ENCODE measurements around the gene AP1AR. TPM values are rescaled to one million over a fixed set of nuclear protein-coding genes. Genes with fewer than 3 reads are reported as not detected.

AP1AR gene
- total and polyA plus RNA-seq, 2 of the 8 experiments (the other 6 are each of a cell fraction or from before 2014, with no cell fraction given) = 5.3 to 27.7 TPM

DNA sequence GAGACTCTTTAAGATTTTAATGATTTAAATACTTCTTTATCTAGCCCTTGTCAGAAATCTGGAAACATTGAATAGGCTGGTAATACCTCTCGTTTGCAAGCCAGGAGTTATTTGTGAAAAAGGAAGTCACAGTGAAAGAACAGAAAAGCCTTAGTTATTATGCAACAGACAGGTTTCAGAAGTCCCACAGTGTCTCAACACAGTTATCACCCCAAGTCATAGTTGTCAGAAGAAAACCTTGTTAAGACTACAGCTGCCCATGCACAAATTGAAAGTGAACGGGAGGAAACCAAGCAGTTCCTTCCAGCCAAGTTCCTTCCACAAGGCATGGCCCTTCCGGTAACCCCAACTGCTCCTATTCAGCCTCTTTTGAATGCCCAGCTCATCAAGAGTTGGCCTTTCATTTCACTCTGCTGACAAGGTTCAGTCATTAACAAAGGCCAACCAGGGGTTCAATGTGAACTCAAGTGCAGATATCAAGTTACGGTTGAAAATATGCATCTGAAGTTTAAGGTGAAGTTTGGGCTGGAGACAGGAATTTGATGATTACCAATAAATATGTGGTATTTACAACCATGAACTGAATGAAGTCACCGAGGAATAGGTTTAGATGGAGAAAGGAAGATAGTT, 81.1 kb downstream of the AP1AR start:
- H4K20me1 ChIP-seq (replicated peaks in 1 of 2; ENCODE audit: control insufficient read depth in 1 of 2, insufficient read depth in 2 of 2, low read length in 2 of 2) = no peaks in the 10 kb centered on the region
- DNase-seq (ENCODE audit: low read depth in 1 of 2, low spot score in 2 of 2) = no peak
- no peak overlapping the region for H4K8ac ChIP-seq (ENCODE audit: extremely low read depth, insufficient read depth, low read length)
- H2AK5ac ChIP-seq (ENCODE audit: low read depth, low read length) = no peak overlapping the region
- no peak overlapping the region for H3K4ac ChIP-seq (replicated peaks; ENCODE audit: insufficient read length, low read depth, low read length)
- H2BK20ac ChIP-seq (ENCODE audit: low read length) = no peak overlapping the region
- FAIRE-seq = peak; percentile 75
- 85% methylated on average over 5 of the region's 5 CpGs; no CpG with 5 or more reads in 1 of the 2 experiments for WGBS, 2 experiments (ENCODE audit: extremely low coverage in 1 of 2, insufficient coverage in 1 of 2, insufficient read length in 1 of 2, insufficient replicate concordance in 2 of 2, low coverage in 1 of 2, low lambda C conversion rate in 2 of 2, missing lambda C conversion rate in 1 of 2)
- ChIA-PET CTCF (ENCODE audit: partially characterized antibody) (interaction anchor here (0.6 to 3.1 kb wide), 6 partner anchors 8 to 108 kb away, joined by 4 to 19 read pairs (median 5); partner anchors contain the start of gene AP1AR), POLR2A (ENCODE audit: partially characterized antibody) (no interaction called here)
- no peak overlapping the region for H3K56ac ChIP-seq (replicated peaks; ENCODE audit: insufficient read length, low read depth, low read length)
- H3K79me2 ChIP-seq (ENCODE audit: control insufficient read depth in 1 of 2, insufficient read depth in 2 of 2, low read length in 2 of 2) = no peaks in the 10 kb centered on the region
- no peak overlapping the region for H3K9ac ChIP-seq (replicated peaks in 1 of 4; ENCODE audit: extremely low read depth in 1 of 4, low read depth in 3 of 4, low read length in 3 of 4)
- no peak overlapping the region for H3K18ac ChIP-seq (ENCODE audit: extremely low read depth, low read length)
- no peaks in the 10 kb centered on the region for H3K36me3 ChIP-seq (ENCODE audit: control insufficient read depth in 2 of 4, insufficient read depth in 4 of 4, low read length in 3 of 4)
- no peaks in the 10 kb centered on the region for H3K23me2 ChIP-seq (ENCODE audit: low read depth, low read length)
- H2BK15ac ChIP-seq (ENCODE audit: low read length) = no peak overlapping the region
- H3K27me3 ChIP-seq (replicated peaks in 1 of 4; ENCODE audit: control insufficient read depth in 3 of 4, extremely low read depth in 1 of 4, insufficient read depth in 3 of 4, low read length in 3 of 4) = no peaks in the 10 kb centered on the region
- no peak overlapping the region for H4K91ac ChIP-seq (replicated peaks; ENCODE audit: insufficient read length, low read length)
- peaks cover 0 to 9% (median 2%) of the 10 kb centered on the region in 4 experiments; a peak in 4 of 7 replicates for H3K4me1 ChIP-seq (replicated peaks in 1 of 4; ENCODE audit: control insufficient read depth in 3 of 4, insufficient read depth in 4 of 4, low read length in 3 of 4)
- H3K23ac ChIP-seq (ENCODE audit: insufficient read length) = no peak overlapping the region
- no peak overlapping the region for H3K14ac ChIP-seq (ENCODE audit: insufficient read length)
- no peak overlapping the region for H3K4me2 ChIP-seq (ENCODE audit: insufficient read depth in 1 of 2, low read depth in 2 of 2, low read length in 2 of 2)
- H3K27ac ChIP-seq (ENCODE audit: low read depth, low read length) = no peak overlapping the region
- no peak overlapping the region; the same call in 1 of the 2 replicates for H2AFZ ChIP-seq (ENCODE audit: low read length)
- no peaks in the 10 kb centered on the region for H3K9me3 ChIP-seq (ENCODE audit: insufficient read depth in 2 of 2, low read depth in 1 of 2, low read length in 1 of 2)
- no peaks in the 10 kb centered on the region for H3K79me1 ChIP-seq (ENCODE audit: low read depth, low read length)
- H2BK120ac ChIP-seq (replicated peaks; ENCODE audit: low read depth, low read length) = no peak overlapping the region
- H3K4me3 ChIP-seq (ENCODE audit: extremely low read depth in 1 of 4, insufficient read depth in 2 of 4, low read depth in 3 of 4, low read length in 4 of 4) = no peak overlapping the region
- H2BK5ac ChIP-seq (ENCODE audit: low read depth, low read length) = no peak overlapping the region
- no peak overlapping the region for H2BK12ac ChIP-seq (ENCODE audit: low read depth, low read length)
- H4K5ac ChIP-seq (ENCODE audit: insufficient read length, low read depth, low read length) = no peak overlapping the region
